PFSK-1 (cell line): ENCODE data around the gene SUPT5H.

Experiments
- POLR2AphosphoS5 ChIP-seq: IDR thresholded peaks from 2 replicates; pipeline ENCODE4 v1.6.1; 2012; ENCODE audit warnings: low read depth, mild to moderate bottlenecking, control low read depth, low read length, moderate library complexity
- REST ChIP-seq, 2 experiments: IDR thresholded peaks; 2 replicates each; pipeline versions ENCODE4 v1.6.1 to v1.8.0; 2011 to 2012; ENCODE audit warnings: low read depth in 2 of 2, low read length in 2 of 2, control low read depth in 1 of 2, inconsistent platforms in 1 of 2, mild to moderate bottlenecking in 1 of 2, moderate library complexity in 1 of 2; ENCODE audit not compliant: insufficient read depth in 1 of 2
- SIN3A ChIP-seq: IDR thresholded peaks from 2 replicates; pipeline ENCODE4 v1.6.1; 2012; ENCODE audit warnings: mild to moderate bottlenecking, low read length, moderate library complexity, borderline replicate concordance; ENCODE audit not compliant: insufficient read depth

- no peak for TF ChIP-seq SIN3A
- no peak for TF ChIP-seq REST (IDR thresholded peaks at IDR 0.05; ENCODE audit: insufficient read depth in 1 of 2, low read depth in 2 of 2, low read length in 2 of 2)
- no peak for TF ChIP-seq POLR2AphosphoS5
Measured at GRCh38 chr19:39469036-39469435, 23.7 kb downstream of the SUPT5H start.
